Left lung (tissue), 10 donors: ENCODE results near the gene POLR3C. TPM values are rescaled to one million over a fixed set of nuclear protein-coding genes. Genes with fewer than 3 reads are reported as not detected.

Experiments
- ATAC-seq: fragments of 200-7000 bp; cut with Tn5 transposase; one replicate; pipeline ENCODE4 v1.9.1; 2020; ENCODE audit warnings: moderate library complexity
- DNase-seq, 4 donors: peaks; one replicate each; pipeline ENCODE4 v3.0.0-alpha.2; 2013 to 2020
- H3K27ac ChIP-seq, 2 donors: fragments of 200-600 bp; sonication (generic) in 1 of 2; one replicate each; pipeline versions ENCODE4 v1.5.0 to v1.8.0; 2020 to 2021
- H3K27me3 ChIP-seq, 2 donors: fragments of 200-600 bp; sonication (generic) in 1 of 2; one replicate each; pipeline versions ENCODE4 v1.5.0 to v1.8.0; 2020 to 2021
- H3K36me3 ChIP-seq, 2 donors: fragments of 200-600 bp; sonication (generic) in 1 of 2; one replicate each; pipeline versions ENCODE4 v1.5.0 to v1.8.0; 2020 to 2021
- H3K4me1 ChIP-seq, 2 donors: fragments of 200-600 bp; one replicate each; pipeline ENCODE4 v1.8.0; 2021
- H3K4me3 ChIP-seq, 2 donors: fragments of 200-600 bp; sonication (generic) in 1 of 2; one replicate each; pipeline versions ENCODE4 v1.5.0 to v1.8.0; 2020 to 2021; ENCODE audit warnings: mild to moderate bottlenecking in 1 of 2
- H3K9me3 ChIP-seq, 2 donors: fragments of 200-600 bp; sonication (generic) in 1 of 2; one replicate each; pipeline versions ENCODE4 v1.5.0 to v1.8.0; 2020 to 2021
- CTCF ChIP-seq, 2 donors: fragments of 200-600 bp; sonication (generic) in 1 of 2; IDR thresholded peaks; one replicate each; pipeline versions ENCODE4 v1.5.0 to v1.8.0; 2021; ENCODE audit warnings: antibody characterized with exemption in 2 of 2
- intact Hi-C, 2 donors: fragments of 100-400 bp; cut with DNase I; formaldehyde crosslinking; loops; one replicate each; pipeline versions ENCODE4 v1.11.2 to v1.14.2; 2022
- polyA plus RNA-seq, 6 donors: library from polyadenylated mRNA; unstranded; fragments of 120-200 nt; gene quantifications; one replicate each; pipeline ENCODE4 v1.2.1, GENCODE V29; 2013; ENCODE audit not compliant: insufficient read length in 6 of 6
- total RNA-seq, 2 donors: library from RNA; stranded (reverse); fragmentation: NEBNext Ultra II Directional; extraction: Animal tissue kit (Norgen Biotek cat#: 25700); gene quantifications; one replicate each; pipeline ENCODE4 v1.2.1, GENCODE V29; 2021
- donor health status: DM: no; HTN: yes; CAD: no.
- donor health status: DM: no; HTN: no; CAD: no.

The POLR3C gene
- total and polyA plus RNA-seq, 8 donors, result 20.1 to 40.6 (median 35.1) TPM

- intact Hi-C loops, result no loop called here
- Histone ChIP-seq H3K27ac (peak overlapping the region in 1 of 2 donors; percentile 51), H3K4me3 (no peak overlapping the region), H3K36me3 (no peaks in the 10 kb centered on the region), H3K27me3 (peaks cover 0 to 7% of the 10 kb centered on the region in 2 donors), H3K9me3 (no peaks in the 10 kb centered on the region), H3K4me1 (peaks cover 28 to 50% of the 10 kb centered on the region in 2 donors)
- TF ChIP-seq CTCF (IDR thresholded peaks at IDR 0.05), result no peak
- no peak for ATAC-seq
- no peak for DNase-seq
These were observed 65.7 kb downstream of the POLR3C start for GRCh38 chr1:145889722-145890121.

- Histone ChIP-seq H3K36me3 (no peaks in the 10 kb centered on the region), H3K4me1 (peaks cover 28 to 38% of the 10 kb centered on the region in 2 donors), H3K27me3 (no peaks in the 10 kb centered on the region), H3K9me3 (no peaks in the 10 kb centered on the region), H3K4me3 (no peak overlapping the region), H3K27ac (peak overlapping the region; percentile 86 to 93)
- ATAC-seq (peak; percentile 67), DNase-seq (peak in 2 of 4 donors; percentile 51 to 56)
- TF ChIP-seq CTCF (IDR thresholded peaks at IDR 0.05), result no peak
- intact Hi-C loops, result no loop called here
These were observed 67.1 kb downstream of the POLR3C start for GRCh38 chr1:145891143-145891542.

GRCh38 chr1:145891587-145892485 is 67.8 kb downstream of the POLR3C start:
- no peak overlapping the region for H3K4me3 ChIP-seq
- H3K27me3 ChIP-seq, result no peaks in the 10 kb centered on the region
- peak; percentile 80 to 96 for TF ChIP-seq CTCF (IDR thresholded peaks at IDR 0.05)
- H3K36me3 ChIP-seq, result no peaks in the 10 kb centered on the region
- intact Hi-C loops, result no loop called here
- DNase-seq (peak; percentile 88 to 96 (median 92)), ATAC-seq (peak; percentile 96)
- H3K27ac ChIP-seq, result peak overlapping the region; percentile 86 to 93
- no peaks in the 10 kb centered on the region for H3K9me3 ChIP-seq
- H3K4me1 ChIP-seq, result peaks cover 25 to 38% of the 10 kb centered on the region in 2 donors

- no peaks in the 10 kb centered on the region for H3K27me3 ChIP-seq
- DNase-seq (no peak), ATAC-seq (no peak)
- no peak overlapping the region for H3K4me3 ChIP-seq
- peaks cover 25 to 36% of the 10 kb centered on the region in 2 donors for H3K4me1 ChIP-seq
- H3K36me3 ChIP-seq, result no peaks in the 10 kb centered on the region
- intact Hi-C loops, result no loop called here
- no peak for TF ChIP-seq CTCF (IDR thresholded peaks at IDR 0.05)
- no peaks in the 10 kb centered on the region for H3K9me3 ChIP-seq
- peak overlapping the region; percentile 86 to 93 for H3K27ac ChIP-seq
These were observed 68.6 kb downstream of the POLR3C start for GRCh38 chr1:145892486-145893087.
